DOHH2 (cell line): ENCODE data around the gene HMCES.

Source experiments
- CTCF ChIP-seq: fragments of 200-600 bp; sonication (generic); IDR thresholded peaks from one replicate; pipeline ENCODE4 v1.5.1; 2014; ENCODE audit warnings: antibody characterized with exemption, mild to moderate bottlenecking, low read depth, low read length; ENCODE audit not compliant: poor library complexity, severe bottlenecking
- EZH2phosphoT487 ChIP-seq: fragments of 200-600 bp; sonication (generic); IDR thresholded peaks from 2 replicates; pipeline ENCODE4 v1.6.1; 2017; ENCODE audit warnings: borderline replicate concordance, mild to moderate bottlenecking, antibody characterized with exemption, low read length, moderate library complexity, mixed read lengths

- TF ChIP-seq CTCF (no peak), EZH2phosphoT487 (no peak)
These were observed 4.2 kb downstream of the HMCES start for GRCh38 chr3:129282727-129283327.
